Osteoblast (primary cell): ENCODE measurements around the gene EPS8L1. TPM values are rescaled to one million over a fixed set of nuclear protein-coding genes. Genes with fewer than 3 reads are reported as not detected.
A peak's percentile ranks its signal among the peaks of the same experiment; 100 is the strongest.

Experiments
- DNase-seq: peaks from one replicate; pipeline ENCODE4 v3.0.0; 2011; ENCODE audit warnings: low spot score, mixed read lengths; ENCODE audit not compliant: insufficient read length; ENCODE audit errors: missing footprints
- H2AFZ ChIP-seq: 2 replicates; pipeline ENCODE4 v1.6.0; 2011; ENCODE audit warnings: mild to moderate bottlenecking, low read length
- H3K27ac ChIP-seq: 2 replicates; pipeline ENCODE4 v1.5.1; 2011; ENCODE audit warnings: mild to moderate bottlenecking, low read depth, low read length, moderate library complexity
- H3K27me3 ChIP-seq: 2 replicates; pipeline ENCODE4 v1.6.0; 2012; ENCODE audit warnings: mild to moderate bottlenecking, control low read depth, inconsistent platforms, low read length, moderate library complexity; ENCODE audit not compliant: insufficient read depth
- H3K36me3 ChIP-seq: 2 replicates; pipeline ENCODE4 v1.5.1; 2011; ENCODE audit warnings: mild to moderate bottlenecking, low read length, control low read depth, moderate library complexity; ENCODE audit not compliant: insufficient read depth
- H3K4me1 ChIP-seq: 2 replicates; pipeline ENCODE4 v1.5.1; 2011; ENCODE audit warnings: mild to moderate bottlenecking, low read length, control low read depth, moderate library complexity; ENCODE audit not compliant: insufficient read depth
- H3K4me2 ChIP-seq: 2 replicates; pipeline ENCODE4 v1.6.0; 2011; ENCODE audit warnings: mild to moderate bottlenecking, low read length; ENCODE audit not compliant: insufficient read depth
- H3K4me3 ChIP-seq: fragments of 200-600 bp; sonication (generic); 3 replicates; pipeline ENCODE4 v1.5.1; 2012; ENCODE audit warnings: mild to moderate bottlenecking, low read length, inconsistent platforms; ENCODE audit not compliant: insufficient read depth
- H3K79me2 ChIP-seq: 2 replicates; pipeline ENCODE4 v1.6.0; 2012; ENCODE audit warnings: mild to moderate bottlenecking, low read length, control low read depth, inconsistent platforms; ENCODE audit not compliant: insufficient read depth
- H3K9me3 ChIP-seq: 2 replicates; pipeline ENCODE4 v1.5.1; 2011; ENCODE audit warnings: low read depth, low read length, control low read depth
- H4K20me1 ChIP-seq: 2 replicates; pipeline ENCODE4 v1.6.0; 2012; ENCODE audit warnings: mild to moderate bottlenecking, low read length, control low read depth; ENCODE audit not compliant: insufficient read depth
- total RNA-seq: library from RNA; depleted of rRNA; stranded (reverse); fragments of >200 nt; gene quantifications from 2 replicates; pipeline ENCODE4 v1.2.3, GENCODE V29; 2012
- TF ChIP-seq, protein P1 (sequence below): IDR thresholded peaks from 2 replicates; pipeline ENCODE4 v1.5.1; 2011; ENCODE audit warnings: mild to moderate bottlenecking, low read depth, low read length, moderate library complexity; ENCODE audit errors: extremely low read depth

The EPS8L1 gene
- total RNA-seq, 1 donor = 1.1 TPM

DNA sequence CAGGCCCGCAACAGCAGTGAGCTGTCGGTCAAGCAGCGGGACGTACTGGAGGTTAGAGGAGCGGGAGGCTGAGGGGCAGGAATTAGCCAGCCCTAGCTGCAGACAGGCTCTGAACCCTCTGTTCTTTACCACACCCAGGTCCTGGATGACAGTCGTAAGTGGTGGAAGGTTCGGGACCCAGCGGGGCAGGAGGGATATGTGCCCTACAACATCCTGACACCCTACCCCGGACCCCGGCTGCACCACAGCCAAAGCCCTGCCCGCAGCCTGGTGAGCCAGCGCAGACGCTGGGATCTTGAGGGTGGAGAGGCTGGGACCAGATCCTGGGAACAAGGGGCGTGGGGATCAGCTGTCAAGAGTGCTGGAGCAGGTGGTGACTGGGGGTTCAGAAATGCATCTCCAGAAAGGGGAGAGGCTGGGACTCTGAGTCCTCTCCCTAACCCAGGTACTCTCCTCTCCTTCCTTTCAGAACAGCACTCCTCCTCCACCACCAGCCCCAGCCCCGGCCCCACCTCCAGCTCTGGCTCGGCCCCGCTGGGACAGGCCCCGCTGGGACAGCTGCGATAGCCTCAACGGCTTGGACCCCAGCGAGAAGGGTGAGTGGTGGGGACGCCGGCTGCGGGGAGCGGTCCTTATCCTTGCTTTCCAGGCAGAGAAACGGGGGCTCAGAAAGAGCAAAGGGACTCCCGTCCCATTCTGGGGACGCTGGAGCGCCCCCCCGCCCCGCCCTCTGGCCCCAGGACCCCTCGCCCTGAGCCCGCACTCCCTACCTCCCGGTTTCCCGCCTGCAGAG lies 10.4 kb downstream of the EPS8L1 start:
- H3K4me3 ChIP-seq = peak overlapping the region; percentile 75
- H3K9me3 ChIP-seq = no peaks in the 10 kb centered on the region
- no peaks in the 10 kb centered on the region for H3K79me2 ChIP-seq
- peaks cover 12% of the 10 kb centered on the region for H3K4me1 ChIP-seq
- peaks cover 27% of the 10 kb centered on the region for H4K20me1 ChIP-seq
- no peak overlapping the region for H3K27ac ChIP-seq
- TF ChIP-seq, protein P1, sequence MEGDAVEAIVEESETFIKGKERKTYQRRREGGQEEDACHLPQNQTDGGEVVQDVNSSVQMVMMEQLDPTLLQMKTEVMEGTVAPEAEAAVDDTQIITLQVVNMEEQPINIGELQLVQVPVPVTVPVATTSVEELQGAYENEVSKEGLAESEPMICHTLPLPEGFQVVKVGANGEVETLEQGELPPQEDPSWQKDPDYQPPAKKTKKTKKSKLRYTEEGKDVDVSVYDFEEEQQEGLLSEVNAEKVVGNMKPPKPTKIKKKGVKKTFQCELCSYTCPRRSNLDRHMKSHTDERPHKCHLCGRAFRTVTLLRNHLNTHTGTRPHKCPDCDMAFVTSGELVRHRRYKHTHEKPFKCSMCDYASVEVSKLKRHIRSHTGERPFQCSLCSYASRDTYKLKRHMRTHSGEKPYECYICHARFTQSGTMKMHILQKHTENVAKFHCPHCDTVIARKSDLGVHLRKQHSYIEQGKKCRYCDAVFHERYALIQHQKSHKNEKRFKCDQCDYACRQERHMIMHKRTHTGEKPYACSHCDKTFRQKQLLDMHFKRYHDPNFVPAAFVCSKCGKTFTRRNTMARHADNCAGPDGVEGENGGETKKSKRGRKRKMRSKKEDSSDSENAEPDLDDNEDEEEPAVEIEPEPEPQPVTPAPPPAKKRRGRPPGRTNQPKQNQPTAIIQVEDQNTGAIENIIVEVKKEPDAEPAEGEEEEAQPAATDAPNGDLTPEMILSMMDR = no peak
- H3K36me3 ChIP-seq = no peaks in the 10 kb centered on the region
- no peak overlapping the region for H2AFZ ChIP-seq
- DNase-seq = peak; percentile 90
- H3K4me2 ChIP-seq = peak overlapping the region; percentile 91
- peaks cover 59% of the 10 kb centered on the region for H3K27me3 ChIP-seq

DNA sequence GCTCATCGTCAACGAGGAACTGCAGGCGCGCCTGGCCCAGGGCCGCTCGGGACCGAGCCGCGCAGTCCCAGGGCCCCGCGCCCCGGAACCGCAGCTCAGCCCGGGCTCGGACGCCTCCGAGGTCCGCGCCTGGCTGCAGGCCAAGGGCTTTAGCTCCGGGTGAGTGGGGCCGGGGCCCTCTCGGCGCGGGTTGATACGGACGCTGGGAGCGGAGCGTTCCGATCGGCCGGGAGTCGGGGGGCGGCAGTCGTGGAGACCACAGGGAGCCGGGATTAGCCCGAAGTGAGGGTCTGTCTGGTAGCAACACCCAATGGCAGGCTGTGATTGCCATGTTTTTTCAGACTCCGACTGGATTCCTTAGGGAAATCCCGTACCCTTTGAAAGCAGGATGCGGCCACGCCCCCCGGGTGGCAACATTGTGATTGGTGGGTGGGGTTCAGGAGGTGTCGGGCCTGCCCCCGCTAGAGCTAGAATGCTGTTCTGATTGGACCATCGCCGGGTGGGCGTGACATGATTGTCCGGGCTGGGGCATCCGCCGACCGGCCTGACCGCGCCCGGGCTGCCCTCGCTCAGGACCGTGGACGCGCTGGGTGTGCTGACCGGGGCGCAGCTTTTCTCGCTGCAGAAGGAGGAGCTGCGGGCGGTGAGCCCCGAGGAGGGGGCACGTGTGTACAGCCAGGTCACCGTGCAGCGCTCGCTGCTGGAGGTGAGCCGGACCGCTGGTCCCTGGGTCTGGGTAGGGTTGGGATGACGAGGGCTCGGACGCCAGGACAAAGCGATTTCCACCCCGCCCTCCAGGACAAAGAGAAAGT lies 11.3 kb downstream of the EPS8L1 start:
- no peak overlapping the region for H3K27ac ChIP-seq
- TF ChIP-seq, protein P1 = no peak
- no peaks in the 10 kb centered on the region for H3K36me3 ChIP-seq
- H3K4me3 ChIP-seq = peak overlapping the region; percentile 75
- H4K20me1 ChIP-seq = peaks cover 27% of the 10 kb centered on the region
- peak overlapping the region; percentile 91 for H3K4me2 ChIP-seq
- no peak overlapping the region for H2AFZ ChIP-seq
- H3K27me3 ChIP-seq = peaks cover 50% of the 10 kb centered on the region
- peak; percentile 100 for DNase-seq
- no peaks in the 10 kb centered on the region for H3K9me3 ChIP-seq
- H3K4me1 ChIP-seq = peaks cover 12% of the 10 kb centered on the region
- H3K79me2 ChIP-seq = no peaks in the 10 kb centered on the region

GRCh38 chr19:55087542-55087901 lies 11.9 kb downstream of the EPS8L1 start:
- H3K4me1 ChIP-seq = peaks cover 12% of the 10 kb centered on the region
- peak overlapping the region; percentile 75 for H3K4me3 ChIP-seq
- TF ChIP-seq, protein P1 = no peak
- H3K27me3 ChIP-seq = peaks cover 45% of the 10 kb centered on the region
- peak overlapping the region; percentile 91 for H3K4me2 ChIP-seq
- no peak overlapping the region for H2AFZ ChIP-seq
- no peak overlapping the region for H3K27ac ChIP-seq
- peak; percentile 93 for DNase-seq
- H3K9me3 ChIP-seq = no peaks in the 10 kb centered on the region
- H3K36me3 ChIP-seq = no peaks in the 10 kb centered on the region
- H4K20me1 ChIP-seq = peaks cover 27% of the 10 kb centered on the region
- no peaks in the 10 kb centered on the region for H3K79me2 ChIP-seq

- Histone ChIP-seq H3K27me3 (peaks cover 40% of the 10 kb centered on the region), H3K36me3 (no peaks in the 10 kb centered on the region), H3K4me1 (peaks cover 12% of the 10 kb centered on the region), H3K27ac (no peak overlapping the region), H3K4me3 (no peak overlapping the region), H3K4me2 (peak overlapping the region; percentile 91), H3K79me2 (no peaks in the 10 kb centered on the region), H4K20me1 (peaks cover 27% of the 10 kb centered on the region), H2AFZ (no peak overlapping the region), H3K9me3 (no peaks in the 10 kb centered on the region)
- DNase-seq = peak; percentile 90
- TF ChIP-seq, protein P1 = no peak
These were observed 12.4 kb downstream of the EPS8L1 start for GRCh38 chr19:55088021-55088451.
